ENCODE measurements around the gene ITPR2.

ITPR2 gene

GRCh38 chr12:26469421-26470180 is 363.4 kb downstream of the ITPR2 start:
- no peak overlapping the region for H3K27ac ChIP-seq
- TF ChIP-seq, protein P1, sequence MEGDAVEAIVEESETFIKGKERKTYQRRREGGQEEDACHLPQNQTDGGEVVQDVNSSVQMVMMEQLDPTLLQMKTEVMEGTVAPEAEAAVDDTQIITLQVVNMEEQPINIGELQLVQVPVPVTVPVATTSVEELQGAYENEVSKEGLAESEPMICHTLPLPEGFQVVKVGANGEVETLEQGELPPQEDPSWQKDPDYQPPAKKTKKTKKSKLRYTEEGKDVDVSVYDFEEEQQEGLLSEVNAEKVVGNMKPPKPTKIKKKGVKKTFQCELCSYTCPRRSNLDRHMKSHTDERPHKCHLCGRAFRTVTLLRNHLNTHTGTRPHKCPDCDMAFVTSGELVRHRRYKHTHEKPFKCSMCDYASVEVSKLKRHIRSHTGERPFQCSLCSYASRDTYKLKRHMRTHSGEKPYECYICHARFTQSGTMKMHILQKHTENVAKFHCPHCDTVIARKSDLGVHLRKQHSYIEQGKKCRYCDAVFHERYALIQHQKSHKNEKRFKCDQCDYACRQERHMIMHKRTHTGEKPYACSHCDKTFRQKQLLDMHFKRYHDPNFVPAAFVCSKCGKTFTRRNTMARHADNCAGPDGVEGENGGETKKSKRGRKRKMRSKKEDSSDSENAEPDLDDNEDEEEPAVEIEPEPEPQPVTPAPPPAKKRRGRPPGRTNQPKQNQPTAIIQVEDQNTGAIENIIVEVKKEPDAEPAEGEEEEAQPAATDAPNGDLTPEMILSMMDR (conservative IDR thresholded peaks at IDR 0.05; ENCODE audit: low read depth), result no peak
- no peak for DNase-seq (ENCODE audit: low spot score)
- CTCF ChIA-PET, result no interaction called here
- POLR2A ChIA-PET (ENCODE audit: low non-redundant PET), result interaction anchor here (0.5 kb wide), 1 partner anchor 31 kb away, joined by 3 read pairs; no protein-coding TSS in a partner anchor

- CTCF ChIA-PET, result interaction anchor here (0.6 kb wide), 1 partner anchor 1395 kb away, joined by 3 read pairs; no protein-coding TSS in a partner anchor
- no peak for DNase-seq (ENCODE audit: low spot score)
- POLR2A ChIA-PET (ENCODE audit: low non-redundant PET), result no interaction called here
- H3K27ac ChIP-seq, result no peak overlapping the region
- TF ChIP-seq, protein P1 (conservative IDR thresholded peaks at IDR 0.05; ENCODE audit: low read depth), result no peak
Observed at GRCh38 chr12:26467351-26467750, 365.6 kb downstream of the ITPR2 start.

DNA sequence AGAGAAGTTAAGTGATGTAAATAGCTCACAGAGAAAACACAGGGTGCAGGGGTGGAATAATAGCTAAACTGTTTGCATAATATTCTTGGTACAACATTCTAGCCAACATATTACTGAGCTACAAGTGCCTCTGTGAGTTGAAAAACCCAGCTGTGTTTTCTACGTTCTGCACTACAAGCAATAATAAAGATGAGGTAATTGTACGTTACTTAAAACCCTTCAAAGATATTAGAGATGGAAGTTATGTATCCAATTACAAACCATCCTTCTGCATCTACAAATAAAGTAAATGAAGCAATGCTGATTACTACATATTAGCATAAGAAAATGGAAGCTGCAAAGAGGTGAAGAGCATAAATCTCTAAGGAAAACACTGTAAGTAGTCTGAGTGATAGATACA is 366.3 kb downstream of the ITPR2 start:
- ChIA-PET POLR2A (ENCODE audit: low non-redundant PET) (no interaction called here), CTCF (interaction anchor here (0.6 kb wide), 1 partner anchor 1396 kb away, joined by 3 read pairs; no protein-coding TSS in a partner anchor)
- no peak overlapping the region for H3K27ac ChIP-seq
- TF ChIP-seq, protein P1 (conservative IDR thresholded peaks at IDR 0.05; ENCODE audit: low read depth), result no peak
- no peak for DNase-seq (ENCODE audit: low spot score)

- H3K27ac ChIP-seq, result no peak overlapping the region
- ChIA-PET POLR2A (ENCODE audit: low non-redundant PET) (no interaction called here), CTCF (no interaction called here)
- TF ChIP-seq, protein P1 (conservative IDR thresholded peaks at IDR 0.05; ENCODE audit: low read depth), result no peak
- DNase-seq (ENCODE audit: low spot score), result no peak
Observed at GRCh38 chr12:26465419-26466097, 367.4 kb downstream of the ITPR2 start.

DNA sequence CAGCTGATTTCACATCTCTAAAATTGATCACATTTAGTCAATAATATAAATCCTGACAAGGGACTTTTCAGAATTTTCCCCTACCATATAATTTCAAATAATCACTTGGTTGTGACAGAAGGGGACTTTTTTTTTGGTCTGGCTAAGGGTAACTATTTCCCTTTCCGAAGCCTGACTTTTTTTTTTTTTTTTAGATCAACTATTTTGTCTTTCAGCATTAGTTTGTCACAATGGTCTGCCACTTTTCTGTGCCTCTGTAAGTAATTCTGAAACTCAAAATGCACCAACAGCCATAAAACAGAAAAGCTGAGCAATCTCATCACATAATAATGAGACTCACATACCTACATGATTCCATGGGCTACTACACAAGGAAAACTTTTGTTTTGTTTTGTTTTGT is 371.2 kb downstream of the ITPR2 start:
- POLR2A ChIA-PET (ENCODE audit: low non-redundant PET), result no interaction called here
- H3K27ac ChIP-seq, result no peak overlapping the region
- CTCF ChIA-PET, result interaction anchor here (0.6 kb wide), 1 partner anchor 1545 kb away, joined by 3 read pairs; no protein-coding TSS in a partner anchor
- TF ChIP-seq, protein P1 (conservative IDR thresholded peaks at IDR 0.05; ENCODE audit: low read depth), result no peak
- no peak for DNase-seq (ENCODE audit: low spot score)

GRCh38 chr12:26460361-26460760 is 372.6 kb downstream of the ITPR2 start:
- ChIA-PET POLR2A (ENCODE audit: low non-redundant PET) (no interaction called here), CTCF (interaction anchor here (0.6 kb wide), 2 partner anchors 40 to 628 kb away, joined by 3 read pairs; no protein-coding TSS in a partner anchor)
- DNase-seq (ENCODE audit: low spot score), result no peak
- no peak overlapping the region for H3K27ac ChIP-seq
- TF ChIP-seq, protein P1 (conservative IDR thresholded peaks at IDR 0.05; ENCODE audit: low read depth), result no peak

All from RWPE1 (cell line).